GM12872 (cell line): Measurements from ENCODE around the gene DOCK2.

Source experiments
- TF ChIP-seq, protein P1 (sequence below): IDR thresholded peaks from 3 replicates; pipeline ENCODE4 v1.5.1; 2011; ENCODE audit warnings: low read depth, mild to moderate bottlenecking, low read length, moderate library complexity; ENCODE audit not compliant: insufficient read depth

DOCK2 gene

GRCh38 chr5:169864483-169864882 lies 227.4 kb downstream of the DOCK2 start:
- TF ChIP-seq, protein P1, sequence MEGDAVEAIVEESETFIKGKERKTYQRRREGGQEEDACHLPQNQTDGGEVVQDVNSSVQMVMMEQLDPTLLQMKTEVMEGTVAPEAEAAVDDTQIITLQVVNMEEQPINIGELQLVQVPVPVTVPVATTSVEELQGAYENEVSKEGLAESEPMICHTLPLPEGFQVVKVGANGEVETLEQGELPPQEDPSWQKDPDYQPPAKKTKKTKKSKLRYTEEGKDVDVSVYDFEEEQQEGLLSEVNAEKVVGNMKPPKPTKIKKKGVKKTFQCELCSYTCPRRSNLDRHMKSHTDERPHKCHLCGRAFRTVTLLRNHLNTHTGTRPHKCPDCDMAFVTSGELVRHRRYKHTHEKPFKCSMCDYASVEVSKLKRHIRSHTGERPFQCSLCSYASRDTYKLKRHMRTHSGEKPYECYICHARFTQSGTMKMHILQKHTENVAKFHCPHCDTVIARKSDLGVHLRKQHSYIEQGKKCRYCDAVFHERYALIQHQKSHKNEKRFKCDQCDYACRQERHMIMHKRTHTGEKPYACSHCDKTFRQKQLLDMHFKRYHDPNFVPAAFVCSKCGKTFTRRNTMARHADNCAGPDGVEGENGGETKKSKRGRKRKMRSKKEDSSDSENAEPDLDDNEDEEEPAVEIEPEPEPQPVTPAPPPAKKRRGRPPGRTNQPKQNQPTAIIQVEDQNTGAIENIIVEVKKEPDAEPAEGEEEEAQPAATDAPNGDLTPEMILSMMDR = no peak

GRCh38 chr5:169867347-169867746 lies 230.3 kb downstream of the DOCK2 start:
- TF ChIP-seq, protein P1 = no peak

DNA sequence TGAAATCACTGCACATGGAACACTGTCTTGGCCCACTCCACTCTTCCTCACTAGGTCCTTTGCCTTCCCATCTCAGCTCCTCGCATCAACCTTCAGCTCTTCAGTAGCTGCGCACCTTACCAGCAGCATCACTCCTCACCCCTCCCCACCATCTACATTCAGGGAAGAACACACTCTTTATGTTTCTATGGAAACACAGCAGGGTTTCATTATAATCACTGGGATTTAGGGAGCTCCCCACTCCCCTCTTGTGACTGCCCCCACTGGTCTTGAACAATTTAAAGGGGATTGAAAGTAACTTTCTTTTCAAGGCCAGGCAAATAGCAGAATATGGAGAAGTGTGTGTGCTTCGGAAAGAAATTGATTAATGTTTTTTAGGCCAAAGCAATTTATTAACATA lies 232.0 kb downstream of the DOCK2 start:
- TF ChIP-seq, protein P1 = no peak

- TF ChIP-seq, protein P1 = no peak
These were observed 233.1 kb downstream of the DOCK2 start for GRCh38 chr5:169870211-169870610.

DNA sequence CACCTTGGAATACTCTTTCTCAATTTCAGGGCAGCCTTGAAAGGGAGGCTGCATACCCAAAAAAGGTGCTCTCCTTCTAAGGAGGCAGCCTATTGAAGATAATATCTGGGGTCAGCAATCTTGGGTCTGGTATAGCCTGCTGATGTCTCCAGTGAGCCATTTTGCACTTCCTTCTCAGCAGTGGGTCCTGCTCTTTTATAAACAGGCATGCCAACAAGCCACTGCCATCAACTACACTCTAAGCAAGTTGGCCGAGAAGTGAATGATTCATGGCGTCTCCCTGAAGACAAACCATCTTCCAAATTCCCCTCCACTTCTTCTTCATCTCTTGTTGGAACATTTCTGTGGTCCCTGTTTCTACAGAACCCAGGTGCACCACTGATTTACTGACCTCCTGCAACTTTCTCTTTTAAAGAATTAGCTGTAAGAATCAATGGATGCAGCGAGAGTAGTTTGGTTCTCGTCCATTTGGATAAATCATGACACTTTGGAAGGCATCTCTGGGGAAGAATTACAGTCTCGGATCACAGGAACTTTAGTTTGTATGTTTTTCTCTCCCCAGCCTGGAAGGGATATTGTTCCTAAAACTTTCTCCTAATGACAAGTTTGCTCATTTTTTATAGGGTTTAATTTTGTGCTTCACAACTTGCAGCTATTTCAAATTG lies 234.9 kb downstream of the DOCK2 start:
- TF ChIP-seq, protein P1 = no peak

DNA sequence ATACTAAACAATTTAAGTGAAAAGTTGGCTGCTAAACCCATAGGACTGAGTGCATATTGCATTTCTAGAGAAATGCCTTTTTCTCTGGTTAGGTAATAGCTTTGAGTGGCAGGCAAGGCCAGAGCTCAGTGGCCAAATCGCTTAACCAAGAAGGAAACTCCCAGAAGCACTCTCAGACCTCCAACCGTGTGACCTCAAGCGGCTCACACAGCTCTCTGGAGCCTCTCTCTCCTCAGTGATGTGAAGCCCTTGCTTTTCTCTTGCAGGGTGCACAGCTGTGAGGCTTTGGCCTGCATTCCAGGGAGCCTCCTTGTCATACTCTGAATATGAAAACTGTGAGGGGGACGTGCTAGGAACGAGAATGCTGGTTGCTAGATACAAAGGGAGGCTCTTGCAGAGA lies 236.6 kb downstream of the DOCK2 start:
- TF ChIP-seq, protein P1 = no peak

DNA sequence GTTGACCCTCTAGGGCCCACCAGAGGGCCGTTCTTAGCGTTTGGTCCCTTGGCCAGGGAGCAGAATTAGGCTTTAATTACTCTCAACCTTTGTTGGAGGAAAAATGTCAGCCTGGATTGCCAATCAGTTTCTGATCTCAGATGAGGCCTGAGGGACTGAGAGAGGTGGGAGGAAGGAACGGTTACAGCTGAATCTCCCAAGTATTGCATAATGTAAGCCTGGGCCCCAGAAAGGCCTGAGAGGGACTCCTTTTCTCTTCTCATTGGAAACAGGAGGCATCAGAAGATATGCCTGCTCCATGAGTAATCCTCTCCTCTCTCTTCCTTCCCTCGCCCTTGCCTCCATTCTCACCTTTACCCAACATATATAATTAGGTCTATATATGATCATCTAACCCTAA lies 237.5 kb downstream of the DOCK2 start:
- TF ChIP-seq, protein P1 = no peak
